Kidney (tissue), 14 donors: ENCODE results near the gene AOX1. TPM values are rescaled to one million over a fixed set of nuclear protein-coding genes. Genes with fewer than 3 reads are reported as not detected.
"Not testable (repeated sequence)": the region's sequence is repeated elsewhere in the genome, so short reads cannot be mapped to it uniquely, and the experiment has no call there.

Experiments used
- DNase-seq, 5 donors: peaks; one replicate each; pipeline ENCODE4 v3.0.0-alpha.2; 2013 to 2020
- FAIRE-seq: peaks from 2 replicates; lab custom pipeline; 2012; peaks lifted over from hg19 to GRCh38; lab: Jason Lieb, UNC
- H3K27ac ChIP-seq, 2 donors: one replicate each; pipeline ENCODE4 v1.7.0; 2013; ENCODE audit warnings: low read depth in 2 of 2, low read length in 2 of 2, inconsistent platforms in 1 of 2
- H3K27me3 ChIP-seq: one replicate; pipeline ENCODE4 v1.7.1; 2013; ENCODE audit warnings: low read length, inconsistent platforms; ENCODE audit not compliant: control insufficient read depth, insufficient read depth
- H3K36me3 ChIP-seq, 3 donors: one replicate each; pipeline versions ENCODE4 v1.7.0 to v1.7.1; 2013; ENCODE audit warnings: low read length in 3 of 3, control low read depth in 1 of 3, inconsistent platforms in 1 of 3; ENCODE audit not compliant: insufficient read depth in 3 of 3, control insufficient read depth in 2 of 3
- H3K4me1 ChIP-seq, 3 donors: one replicate each; pipeline versions ENCODE4 v1.7.0 to v1.7.1; 2013; ENCODE audit warnings: low read length in 3 of 3, inconsistent platforms in 1 of 3, low read depth in 1 of 3; ENCODE audit not compliant: control insufficient read depth in 2 of 3, insufficient read depth in 2 of 3
- H3K4me3 ChIP-seq, 3 donors: one replicate each; pipeline versions ENCODE4 v1.7.0 to v1.8.1; 2013; ENCODE audit warnings: low read length in 3 of 3, control low read depth in 1 of 3, inconsistent platforms in 1 of 3
- H3K9ac ChIP-seq, 3 donors: one replicate each; pipeline versions ENCODE4 v1.7.0 to v1.7.1; 2013; ENCODE audit warnings: low read length in 3 of 3, control low read depth in 1 of 3, inconsistent platforms in 1 of 3
- H3K9me3 ChIP-seq, 3 donors: one replicate each; pipeline versions ENCODE4 v1.7.0 to v1.7.1; 2013; ENCODE audit warnings: low read length in 3 of 3, control low read depth in 1 of 3, inconsistent platforms in 1 of 3; ENCODE audit not compliant: control insufficient read depth in 2 of 3, insufficient read depth in 1 of 3
- intact Hi-C: fragments of 100-400 bp; cut with DNase I; formaldehyde crosslinking; loops from one replicate; pipeline ENCODE4 v1.11.1; 2022
- polyA plus RNA-seq: library from polyadenylated mRNA; stranded (reverse); fragments of 350-450 nt; fragmentation: Illumina TruSeq; extraction: RNeasy Lipid Tissue Mini Kit (QIAGEN cat#74804); gene quantifications from one replicate; pipeline ENCODE4 v1.2.3, GENCODE V29; 2014; ENCODE audit warnings: low read depth, low replicate concordance; ENCODE audit not compliant: insufficient read depth
- total RNA-seq: library from RNA; stranded (reverse); fragmentation: NEBNext Ultra II Directional; extraction: Animal tissue kit (Norgen Biotek cat#: 25700); gene quantifications from one replicate; pipeline ENCODE4 v1.2.1, GENCODE V29; 2021
- TF ChIP-seq, protein P1 (sequence below): IDR thresholded peaks from 3 replicates; pipeline ENCODE4 v1.5.1; 2012; ENCODE audit warnings: mild to moderate bottlenecking, moderate library complexity, borderline replicate concordance; ENCODE audit not compliant: insufficient read depth; ENCODE audit errors: extremely low read depth
- donor health status: control.
- donor health status: control.
- donor health status: control.
- donor health status: control.
- donor health status: control.
- donor health status: DM: yes; HTN: yes; CAD: no.
- donor health status: Normal renal cell carcinoma (clear cell type).

The AOX1 gene
- total and polyA plus RNA-seq, 2 donors from 2014 or later, result 38.6 to 43.7 TPM

DNA sequence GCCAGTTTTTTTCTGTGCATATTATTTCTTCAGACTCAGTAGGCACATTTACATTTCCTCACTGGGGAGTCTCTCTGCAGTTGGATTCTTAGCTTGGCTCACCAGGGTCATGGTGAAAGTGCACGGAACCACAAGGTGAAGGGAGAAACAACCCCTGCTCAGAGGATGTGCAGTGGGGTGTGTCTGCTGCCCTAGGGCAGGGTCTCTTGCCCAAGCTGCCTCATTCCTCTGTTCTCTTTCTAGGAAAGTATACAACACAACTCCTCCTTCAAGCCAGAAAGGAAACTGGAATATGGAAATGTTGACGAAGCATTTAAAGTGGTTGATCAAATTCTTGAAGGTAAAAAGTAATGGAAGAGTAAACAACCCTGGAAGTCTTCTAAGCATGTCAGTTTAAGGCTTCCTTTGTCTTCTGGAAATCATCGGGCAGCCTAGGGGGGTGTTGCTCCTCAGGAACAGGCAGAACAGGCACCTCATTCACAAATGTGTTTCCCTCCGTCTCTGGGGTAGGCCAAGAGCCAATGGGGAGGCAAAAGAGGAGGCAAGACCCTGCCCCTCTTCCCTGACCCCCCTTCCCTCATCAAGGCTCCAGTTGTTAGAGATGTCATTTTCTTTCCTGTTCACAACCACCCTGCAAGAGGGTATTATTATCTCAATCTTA is 41.4 kb downstream of the AOX1 start:
- H3K36me3 ChIP-seq, result peaks cover 0 to 6% (median 0%) of the 10 kb centered on the region in 3 donors
- no peak overlapping the region for H3K4me3 ChIP-seq
- TF ChIP-seq, protein P1, sequence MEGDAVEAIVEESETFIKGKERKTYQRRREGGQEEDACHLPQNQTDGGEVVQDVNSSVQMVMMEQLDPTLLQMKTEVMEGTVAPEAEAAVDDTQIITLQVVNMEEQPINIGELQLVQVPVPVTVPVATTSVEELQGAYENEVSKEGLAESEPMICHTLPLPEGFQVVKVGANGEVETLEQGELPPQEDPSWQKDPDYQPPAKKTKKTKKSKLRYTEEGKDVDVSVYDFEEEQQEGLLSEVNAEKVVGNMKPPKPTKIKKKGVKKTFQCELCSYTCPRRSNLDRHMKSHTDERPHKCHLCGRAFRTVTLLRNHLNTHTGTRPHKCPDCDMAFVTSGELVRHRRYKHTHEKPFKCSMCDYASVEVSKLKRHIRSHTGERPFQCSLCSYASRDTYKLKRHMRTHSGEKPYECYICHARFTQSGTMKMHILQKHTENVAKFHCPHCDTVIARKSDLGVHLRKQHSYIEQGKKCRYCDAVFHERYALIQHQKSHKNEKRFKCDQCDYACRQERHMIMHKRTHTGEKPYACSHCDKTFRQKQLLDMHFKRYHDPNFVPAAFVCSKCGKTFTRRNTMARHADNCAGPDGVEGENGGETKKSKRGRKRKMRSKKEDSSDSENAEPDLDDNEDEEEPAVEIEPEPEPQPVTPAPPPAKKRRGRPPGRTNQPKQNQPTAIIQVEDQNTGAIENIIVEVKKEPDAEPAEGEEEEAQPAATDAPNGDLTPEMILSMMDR, result no peak
- DNase-seq (no peak), FAIRE-seq (no peak)
- H3K9ac ChIP-seq, result no peak overlapping the region
- no peak overlapping the region for H3K27ac ChIP-seq
- no peaks in the 10 kb centered on the region for H3K9me3 ChIP-seq
- no peaks in the 10 kb centered on the region for H3K4me1 ChIP-seq
- intact Hi-C loops, result no loop called here
- no peaks in the 10 kb centered on the region for H3K27me3 ChIP-seq

DNA sequence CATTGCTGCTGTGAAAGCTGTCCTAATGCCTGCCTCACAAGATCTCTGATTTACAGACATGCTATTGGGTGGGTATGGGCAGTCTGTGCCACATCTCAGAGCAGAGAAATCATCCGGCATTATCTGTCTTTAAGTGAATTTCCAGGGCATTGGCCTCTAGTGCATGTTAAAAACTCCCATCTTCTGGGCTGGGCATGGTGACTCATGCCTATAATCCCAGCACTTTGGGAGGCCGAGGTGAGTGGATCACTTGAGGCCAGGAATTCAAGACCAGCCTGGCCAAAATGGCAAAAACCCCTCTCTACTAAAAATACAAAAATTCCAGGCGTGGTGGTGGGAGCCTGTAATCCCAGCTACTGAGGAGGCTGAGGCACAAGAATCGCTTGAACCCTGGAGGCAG is 42.6 kb downstream of the AOX1 start:
- intact Hi-C loops, DNase-seq, H3K4me3 ChIP-seq, H3K9me3 ChIP-seq, FAIRE-seq, H3K9ac ChIP-seq, H3K4me1 ChIP-seq, H3K27me3 ChIP-seq, H3K27ac ChIP-seq, H3K36me3 ChIP-seq: not testable (repeated sequence)

DNA sequence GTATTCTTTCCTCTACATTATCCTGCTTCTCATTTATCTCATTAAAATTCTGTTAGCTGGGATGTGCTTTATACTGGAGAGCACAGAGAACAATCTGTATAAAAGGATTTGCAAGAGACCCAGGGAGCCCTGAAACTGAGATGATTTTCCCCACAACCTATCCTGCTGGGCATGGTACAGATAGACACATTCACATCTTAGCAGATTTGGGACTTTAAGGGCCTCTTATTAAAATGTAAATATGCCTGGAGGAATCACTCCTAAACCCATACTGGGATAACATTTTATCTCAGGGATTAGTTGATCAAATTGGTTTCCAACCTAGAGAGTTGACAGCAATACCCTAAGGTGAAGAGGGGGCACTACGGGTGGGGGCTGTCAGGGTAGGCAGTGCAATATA is 45.5 kb downstream of the AOX1 start:
- Histone ChIP-seq H3K4me3 (no peak overlapping the region), H3K9me3 (no peaks in the 10 kb centered on the region), H3K9ac (no peak overlapping the region), H3K4me1 (no peaks in the 10 kb centered on the region), H3K36me3 (peaks cover 0 to 6% (median 0%) of the 10 kb centered on the region in 3 donors), H3K27ac (no peak overlapping the region), H3K27me3 (no peaks in the 10 kb centered on the region)
- intact Hi-C loops, result no loop called here
- FAIRE-seq, result no peak
- DNase-seq, result no peak
- TF ChIP-seq, protein P1, result no peak

DNA sequence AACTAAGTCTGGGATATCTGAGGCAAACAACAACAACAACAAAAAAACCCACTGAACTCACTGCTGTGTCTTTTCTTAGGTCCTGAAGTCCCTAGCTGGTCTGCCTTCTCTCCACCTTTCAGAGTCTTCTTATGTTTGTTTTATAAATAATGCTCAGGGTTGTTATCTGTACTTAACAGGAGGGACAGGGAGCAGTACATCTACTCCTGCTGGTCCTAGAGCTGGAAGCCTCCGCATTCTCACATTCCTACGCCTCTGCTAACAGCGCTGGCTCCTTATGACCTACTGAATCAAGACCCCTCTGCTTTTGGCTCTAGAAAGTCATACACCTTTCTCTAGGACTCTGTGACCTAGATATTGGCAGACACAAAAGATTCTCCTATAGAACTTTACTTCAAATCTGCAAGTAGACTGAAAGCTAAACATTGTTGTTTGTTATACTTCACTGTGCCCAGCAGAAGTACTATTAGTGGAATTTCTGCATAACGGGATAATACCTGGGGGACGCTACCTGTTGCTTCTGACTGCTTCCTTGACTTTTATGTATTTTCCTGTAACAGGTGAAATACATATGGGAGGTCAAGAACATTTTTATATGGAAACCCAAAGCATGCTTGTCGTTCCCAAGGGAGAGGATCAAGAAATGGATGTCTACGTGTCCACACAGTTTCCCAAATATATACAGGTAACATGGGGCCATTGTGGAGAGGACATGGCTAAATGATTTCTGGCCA is 48.6 kb downstream of the AOX1 start:
- intact Hi-C loops, result no loop called here
- FAIRE-seq (no peak), DNase-seq (no peak)
- no peak overlapping the region for H3K9ac ChIP-seq
- H3K36me3 ChIP-seq, result peaks cover 0 to 10% (median 0%) of the 10 kb centered on the region in 3 donors
- H3K9me3 ChIP-seq, result no peaks in the 10 kb centered on the region
- H3K4me3 ChIP-seq, result no peak overlapping the region
- TF ChIP-seq, protein P1, result no peak
- no peaks in the 10 kb centered on the region for H3K4me1 ChIP-seq
- no peaks in the 10 kb centered on the region for H3K27me3 ChIP-seq
- H3K27ac ChIP-seq, result no peak overlapping the region
